GM20431 (cell line): ENCODE data around the gene PRR30.
"Not testable (repeated sequence)": the region's sequence is repeated elsewhere in the genome, so short reads cannot be mapped to it uniquely, and the experiment has no call there.

Experiments used
- in situ Hi-C: fragments of 300-500 bp; cut with MseI, MboI; formaldehyde crosslinking; loops from one replicate; pipeline ENCODE4 v1.15.0; 2020; ENCODE audit warnings: low sequenced_read_pairs; ENCODE audit not compliant: unreplicated experiment

Gene PRR30

DNA sequence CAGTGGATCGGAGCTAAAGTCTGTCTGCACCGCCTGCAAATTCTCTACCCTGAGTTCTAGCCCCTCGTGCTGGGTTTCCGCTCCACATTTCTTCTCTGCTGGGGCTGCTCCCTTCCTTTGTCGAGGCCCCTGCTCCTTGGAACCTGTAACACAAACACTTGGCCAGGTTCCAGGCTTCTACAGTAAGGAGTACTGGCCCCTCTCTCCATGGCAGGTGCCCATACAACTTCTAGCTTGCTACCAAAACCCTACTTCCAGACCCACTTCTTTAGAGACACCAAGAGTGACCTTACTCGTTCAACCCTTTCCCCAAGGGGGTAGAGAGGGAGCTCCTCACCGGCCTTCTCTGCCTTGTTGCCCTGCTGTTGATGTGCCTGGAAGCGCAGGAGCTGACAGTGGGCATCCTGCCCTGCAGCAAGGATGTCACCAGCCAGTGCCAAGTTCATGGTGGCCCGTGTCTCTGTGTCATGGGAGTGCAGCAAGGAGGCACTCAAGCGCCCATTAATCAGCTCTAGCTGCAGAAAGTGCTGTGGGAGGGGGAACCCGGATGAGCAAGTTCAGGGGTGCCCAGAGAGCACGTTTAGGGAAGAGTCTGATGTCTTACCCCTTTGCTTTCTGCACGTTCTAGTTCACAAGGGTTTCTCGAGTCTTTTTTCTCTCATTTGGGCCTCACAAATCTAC is 5.9 kb downstream of the PRR30 start:
- in situ Hi-C loops, result no loop called here

DNA sequence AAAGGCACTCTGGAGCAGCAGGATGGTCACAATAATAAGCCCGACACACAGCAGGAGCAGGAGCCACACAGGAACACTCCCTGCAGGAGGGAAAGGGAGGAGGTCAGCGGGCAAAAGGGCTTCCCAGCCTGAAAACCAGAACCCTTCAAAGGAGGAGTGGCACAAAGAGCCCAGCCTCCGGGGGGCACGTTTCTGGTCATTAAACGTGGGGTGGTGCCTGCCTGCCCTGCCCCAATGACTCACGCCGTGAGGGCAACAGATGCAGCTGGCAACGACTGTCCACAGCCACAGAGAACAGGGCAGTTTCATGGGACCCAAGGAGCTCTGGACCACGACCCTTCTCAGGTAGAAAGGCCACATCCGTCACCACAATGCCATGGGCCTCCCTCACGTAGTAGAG is 7.8 kb downstream of the PRR30 start:
- in situ Hi-C loops, result no loop called here

DNA sequence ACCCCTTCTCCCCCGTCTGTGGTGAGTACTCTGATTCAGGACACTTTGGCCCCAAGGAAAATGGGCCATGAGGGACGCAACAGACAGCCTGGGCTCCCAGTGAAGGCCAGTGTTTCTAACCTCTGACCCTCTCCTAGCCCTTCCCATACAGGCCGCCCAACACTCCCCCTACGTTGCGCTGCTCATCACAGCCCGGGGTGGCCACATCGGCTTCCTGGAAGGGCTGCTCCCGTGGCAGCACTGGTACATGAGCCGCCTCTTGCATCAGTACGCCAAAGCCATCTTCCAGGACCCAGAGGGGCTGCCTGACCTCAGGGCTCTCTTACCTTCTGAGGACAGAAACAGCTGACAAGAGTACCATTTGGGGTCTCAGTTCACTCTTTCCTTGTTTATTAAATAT is 8.8 kb downstream of the PRR30 start:
- in situ Hi-C loops, result no loop called here

DNA sequence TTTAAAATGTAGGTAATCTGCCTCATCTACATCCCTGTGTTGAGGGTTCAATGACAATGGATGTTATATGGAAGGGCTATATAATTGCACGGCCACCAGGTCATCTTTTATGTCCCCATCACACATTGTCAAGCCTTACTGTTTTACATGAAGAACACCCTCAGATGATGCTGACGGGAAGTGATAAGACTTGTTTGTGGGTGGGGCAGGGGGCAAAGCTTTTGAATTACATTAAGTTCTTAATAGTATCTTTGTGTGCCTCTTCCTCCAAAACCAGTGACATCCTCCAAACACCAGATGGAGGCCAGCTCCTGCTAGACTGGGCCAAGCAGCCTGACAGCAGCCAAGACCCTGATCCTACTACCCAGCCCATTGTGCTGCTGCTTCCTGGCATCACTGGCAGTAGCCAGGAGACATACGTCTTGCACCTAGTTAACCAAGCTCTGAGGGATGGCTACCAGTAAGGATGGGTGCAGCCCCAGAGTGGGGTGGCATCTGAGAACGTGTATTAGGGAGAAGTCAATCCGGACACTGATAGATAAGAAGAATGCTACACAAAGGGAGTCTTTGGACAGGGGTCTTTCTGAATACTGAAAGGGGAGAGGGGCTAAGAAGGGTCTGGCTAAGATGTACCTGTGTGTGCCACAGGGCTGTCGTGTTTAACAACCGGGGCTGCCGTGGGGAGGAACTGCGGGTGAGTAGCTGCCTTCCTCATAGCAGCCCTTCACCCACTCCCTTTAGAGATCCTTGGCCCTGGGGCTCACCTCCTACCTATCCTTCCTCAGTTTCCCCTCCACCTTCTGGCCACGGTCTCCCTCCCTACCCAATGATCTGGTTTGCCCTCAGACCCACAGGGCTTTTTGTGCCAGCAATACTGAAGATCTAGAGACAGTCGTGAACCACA is 10.3 kb downstream of the PRR30 start:
- in situ Hi-C loops, result no loop called here

DNA sequence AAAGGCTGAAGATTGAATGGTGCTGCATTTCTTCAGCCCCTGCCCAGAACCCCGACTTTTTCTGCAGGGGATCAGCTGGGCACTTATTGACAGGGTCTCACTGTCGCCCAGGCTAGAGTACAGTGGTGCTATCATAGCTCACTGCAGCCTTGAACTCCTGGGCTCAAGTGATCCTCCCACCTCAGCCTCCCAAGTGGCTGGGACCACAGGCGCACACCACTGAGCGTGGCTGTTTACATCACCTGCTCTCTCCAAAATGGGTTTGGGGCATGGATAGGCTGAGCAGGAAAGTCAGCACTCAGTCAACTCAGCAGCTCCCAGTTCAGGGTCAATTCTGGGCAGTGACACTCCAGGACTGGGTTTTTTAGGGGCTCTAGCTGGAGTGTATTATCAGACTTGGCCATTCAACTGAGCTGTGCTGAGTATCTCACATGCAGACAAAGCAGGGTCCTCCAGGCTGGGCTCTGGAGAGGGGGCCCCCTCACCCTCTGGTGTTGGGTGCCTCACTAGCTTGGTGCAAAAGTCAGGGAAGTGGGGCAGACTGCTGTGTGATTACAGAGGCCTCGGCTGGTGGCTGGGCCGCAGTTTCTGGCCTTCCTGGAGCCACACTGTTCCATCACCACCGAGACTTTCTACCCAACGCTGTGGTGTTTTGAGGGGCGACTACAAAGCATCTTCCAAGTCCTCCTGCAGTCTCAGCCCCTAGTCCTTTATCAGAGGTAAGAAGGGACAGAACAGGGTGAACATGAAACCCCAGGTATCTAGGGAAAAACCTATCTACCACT is 11.1 kb downstream of the PRR30 start:
- in situ Hi-C loops, result no loop called here

DNA sequence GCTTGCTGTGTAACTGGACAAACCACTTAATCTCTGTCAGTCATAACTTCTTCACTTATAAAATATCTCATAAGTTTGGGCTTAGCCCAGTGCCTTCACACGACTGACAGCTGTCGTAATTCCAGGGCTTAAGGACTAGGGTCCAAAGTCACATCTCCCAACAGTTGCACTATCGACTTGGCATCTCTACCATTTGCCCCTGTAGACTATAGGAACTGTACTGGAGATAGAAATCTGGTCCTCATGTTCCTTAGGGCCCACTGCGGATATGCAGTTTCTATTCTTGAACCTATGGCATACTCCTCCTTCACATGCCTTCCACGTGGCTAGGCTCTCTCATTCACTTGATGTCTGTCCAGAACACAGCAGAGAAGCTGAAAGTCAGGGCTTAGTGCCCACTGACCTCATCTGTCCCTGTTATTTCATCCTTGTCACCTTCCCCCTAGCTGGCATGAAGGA is 12.9 kb downstream of the PRR30 start:
- in situ Hi-C loops, result no loop called here

GRCh38 chr2:27125104-27125503 is 14.1 kb downstream of the PRR30 start:
- in situ Hi-C loops, result no loop called here

DNA sequence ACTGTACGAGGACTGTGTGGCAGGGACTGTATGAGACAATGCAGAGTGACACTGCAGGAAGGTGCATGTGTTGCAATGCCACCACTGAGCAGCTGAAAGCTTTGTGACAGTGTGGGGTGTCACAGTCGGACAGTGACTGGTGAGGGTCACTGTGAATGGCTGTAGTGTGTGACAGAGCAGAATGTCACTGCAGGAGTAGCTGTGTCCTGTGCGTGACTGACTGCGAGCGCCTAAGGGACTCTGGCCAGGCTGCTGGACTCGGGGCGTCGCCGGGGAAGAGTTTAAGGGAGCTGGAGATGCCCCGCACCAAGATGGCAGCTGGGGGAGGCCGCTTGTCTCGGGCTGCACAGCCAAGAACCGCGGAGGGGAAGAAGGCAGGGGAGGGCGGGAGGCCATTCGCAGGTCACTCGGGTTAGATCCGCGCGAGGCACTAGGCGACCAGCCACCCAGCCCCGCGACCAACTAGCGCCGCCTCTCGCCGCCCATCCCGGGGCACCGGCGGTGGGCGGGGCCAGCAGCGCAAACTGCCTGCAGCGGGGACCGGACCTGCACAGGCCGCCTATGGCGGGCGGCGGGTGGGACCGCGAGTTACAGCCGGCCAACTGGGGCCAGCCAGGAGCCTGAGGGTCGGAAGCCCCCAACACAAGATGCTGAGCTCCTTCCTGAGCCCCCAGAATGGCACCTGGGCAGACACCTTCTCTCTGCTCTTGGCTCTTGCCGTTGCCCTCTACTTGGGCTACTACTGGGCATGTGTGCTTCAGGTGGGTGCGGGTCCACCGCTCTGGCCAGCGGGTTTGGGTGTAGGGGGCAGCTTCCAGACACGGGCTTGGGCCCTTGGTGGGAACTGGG is 15.7 kb downstream of the PRR30 start, which contains the start of gene ABHD1:
ABHD1 (plus strand) TSS at position 514 of the 849 bp plus-strand sequence; CDS start at position 648, 134 bp downstream.
- in situ Hi-C loops, result no loop called here

DNA sequence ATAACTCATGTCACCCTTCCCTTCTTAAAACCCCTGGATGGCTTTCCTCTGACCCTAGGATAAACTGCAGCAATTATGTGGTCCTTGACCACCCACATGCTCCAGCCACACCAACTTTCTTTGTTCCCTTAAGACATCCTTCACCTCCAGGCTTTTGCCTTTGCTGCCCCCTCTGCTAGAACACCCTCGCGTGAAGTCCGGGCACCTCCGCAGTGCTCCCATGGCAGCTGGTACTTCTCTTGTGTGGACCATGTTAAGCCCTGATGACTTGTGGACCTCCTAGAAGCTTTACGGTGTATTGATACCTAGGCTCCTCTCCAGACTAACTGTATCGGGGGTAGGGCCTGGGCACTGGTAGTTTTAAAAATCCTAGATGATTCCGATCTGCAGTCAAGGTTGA is 16.4 kb downstream of the PRR30 start:
- in situ Hi-C loops, result no loop called here

DNA sequence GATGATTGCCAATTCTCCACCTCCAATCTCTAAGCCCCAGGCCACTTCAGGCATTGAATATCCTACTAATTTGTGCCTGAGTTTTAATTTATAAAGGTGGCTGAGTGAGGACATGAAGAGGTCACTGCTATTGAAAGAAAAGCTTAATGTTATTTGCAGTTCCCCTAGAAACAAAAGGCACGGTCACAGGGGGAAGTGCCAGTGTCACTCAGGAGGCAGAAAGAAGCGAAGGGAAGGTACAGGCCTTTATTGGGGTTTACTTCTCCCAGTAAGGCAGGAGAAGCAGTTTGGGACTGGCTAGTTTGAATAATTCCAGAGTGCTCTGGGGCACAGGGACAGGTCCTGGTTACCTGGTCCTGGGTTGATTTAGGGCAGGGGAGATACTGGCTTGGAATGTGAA is 17.3 kb downstream of the PRR30 start:
- in situ Hi-C loops, result no loop called here

- in situ Hi-C loops, result not testable (repeated sequence)
Measured at GRCh38 chr2:27119330-27119670, 19.9 kb downstream of the PRR30 start.

GRCh38 chr2:27118525-27119329 is 20.5 kb downstream of the PRR30 start, which contains the start of gene CGREF1:
Gene CGREF1 (minus strand): TSS chr2:27119128. CDS start chr2:27104366, 14,762 bp downstream.
- in situ Hi-C loops, result no loop called here

DNA sequence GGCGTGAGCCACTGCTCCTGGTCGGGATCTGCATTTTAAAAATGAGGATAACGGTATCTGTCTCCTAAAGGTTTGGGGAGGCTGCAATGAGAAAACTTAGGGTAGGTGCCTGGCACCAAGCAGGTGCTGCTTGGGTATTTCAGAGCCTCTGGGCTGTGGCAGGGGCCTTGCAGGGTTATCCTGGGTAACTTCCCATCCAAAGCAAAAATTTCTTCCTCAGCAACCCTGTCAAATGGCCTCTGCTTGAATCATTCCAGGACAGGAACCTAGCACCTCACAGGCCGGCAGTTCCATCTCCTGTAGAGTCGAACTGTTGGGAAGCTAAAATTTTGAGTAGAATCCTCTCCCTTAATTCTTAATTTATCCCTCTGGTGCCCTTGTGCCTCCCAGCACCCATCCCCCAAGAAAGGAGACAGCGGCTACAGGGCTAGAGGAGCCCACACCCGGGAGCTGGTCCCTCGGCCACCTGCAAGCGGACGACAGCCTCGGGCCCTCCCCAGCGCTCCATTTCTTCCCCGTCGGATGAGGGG is 21.1 kb downstream of the PRR30 start:
- in situ Hi-C loops, result no loop called here

DNA sequence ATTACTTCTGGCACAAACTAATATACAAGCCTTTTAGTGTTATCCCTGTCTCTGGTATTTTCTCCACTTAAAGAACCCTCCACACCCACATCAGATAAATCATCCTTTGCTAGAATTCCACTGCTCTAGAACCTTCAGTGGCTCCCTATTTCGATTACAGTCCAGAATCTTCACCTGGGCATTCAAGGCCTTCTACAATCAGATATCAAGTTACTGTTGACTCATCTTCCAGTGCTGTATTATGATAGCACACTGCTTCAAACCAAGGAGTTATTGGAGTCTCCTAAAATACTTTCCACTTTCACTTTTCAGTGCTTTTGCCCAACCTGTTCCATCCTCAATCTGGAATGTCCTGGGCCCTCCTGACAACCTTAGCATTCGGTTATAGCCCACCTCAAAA is 23.7 kb downstream of the PRR30 start:
- in situ Hi-C loops, result no loop called here

- in situ Hi-C loops, result not testable (repeated sequence)
Measured at GRCh38 chr2:27111392-27112078, 27.7 kb downstream of the PRR30 start.

DNA sequence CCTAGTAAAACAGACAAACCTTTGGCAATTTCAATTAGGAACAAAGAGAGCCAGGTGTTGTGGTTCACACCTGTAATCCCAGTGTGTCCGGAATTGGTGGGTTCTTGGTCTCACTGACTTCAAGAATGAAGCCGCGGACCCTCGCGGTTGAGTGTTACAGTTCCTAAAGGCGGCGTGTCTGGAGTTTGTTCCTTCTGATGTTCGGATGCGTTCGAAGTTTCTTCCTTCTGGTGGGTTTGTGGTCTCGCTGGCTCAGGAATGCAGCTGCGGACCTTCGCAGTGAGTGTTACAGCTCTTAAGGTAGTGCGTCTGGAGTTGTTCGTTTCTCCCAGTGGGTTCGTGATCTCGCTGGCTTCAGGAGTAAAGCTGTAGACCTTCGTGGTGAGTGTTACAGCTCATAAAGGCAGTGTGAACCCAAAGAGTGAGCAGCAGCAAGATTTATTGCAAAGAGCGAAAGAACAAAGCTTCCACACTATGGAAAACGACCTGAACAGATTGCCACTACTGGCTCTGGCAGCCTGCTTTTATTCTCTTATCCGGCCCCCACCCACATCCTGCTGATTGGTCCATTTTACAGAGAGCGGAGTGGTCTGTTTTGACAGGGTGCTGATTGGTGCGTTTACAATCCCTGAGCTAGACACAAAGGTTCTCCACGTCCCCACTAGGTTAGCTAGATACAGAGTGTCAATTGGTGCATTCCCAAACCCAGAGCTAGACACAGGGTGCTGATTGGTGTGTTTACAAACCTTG is 28.4 kb downstream of the PRR30 start:
- in situ Hi-C loops, result not testable (repeated sequence)

GRCh38 chr2:27109083-27109482 is 30.1 kb downstream of the PRR30 start:
- in situ Hi-C loops, result no loop called here
